HEK293T (cell line): ENCODE results near the gene L3MBTL1.

ENCODE experiments used
- BHLHE40 ChIP-seq: fragments of 450-650 bp; IDR thresholded peaks from 2 replicates; pipeline ENCODE4 v1.6.1; 2016; ENCODE audit warnings: mild to moderate bottlenecking, moderate library complexity, borderline replicate concordance
- CTBP1 ChIP-seq: fragments of 450-650 bp; IDR thresholded peaks from 2 replicates; pipeline ENCODE4 v1.6.1; 2016; ENCODE audit warnings: borderline replicate concordance
- FOXA1 ChIP-seq: fragments of 450-650 bp; IDR thresholded peaks from 2 replicates; pipeline ENCODE4 v1.6.1; 2016; ENCODE audit warnings: mild to moderate bottlenecking
- FOXM1 ChIP-seq: fragments of 450-650 bp; IDR thresholded peaks from 2 replicates; pipeline ENCODE4 v1.6.1; 2017; ENCODE audit warnings: mild to moderate bottlenecking, borderline replicate concordance
- LEF1 ChIP-seq: fragments of 450-650 bp; IDR thresholded peaks from 2 replicates; pipeline ENCODE4 v1.6.1; 2017; ENCODE audit warnings: mild to moderate bottlenecking, borderline replicate concordance
- SP1 ChIP-seq: fragments of 450-650 bp; IDR thresholded peaks from 2 replicates; pipeline ENCODE4 v1.6.1; 2017
- SUZ12 ChIP-seq: fragments of 450-650 bp; IDR thresholded peaks from 2 replicates; pipeline ENCODE4 v1.6.1; 2016; ENCODE audit warnings: mild to moderate bottlenecking
- TARDBP ChIP-seq: fragments of 450-650 bp; IDR thresholded peaks from 2 replicates; pipeline ENCODE4 v1.6.1; 2016
- TF ChIP-seq, protein P1 (sequence below): fragments of 450-650 bp; IDR thresholded peaks from 2 replicates; pipeline ENCODE4 v1.6.1; 2016

GRCh38 chr20:43530321-43531090, 23.0 kb downstream of the L3MBTL1 start:
- TF ChIP-seq SUZ12 (no peak), TARDBP (no peak), SP1 (no peak), FOXM1 (no peak), LEF1 (no peak), BHLHE40 (no peak), CTBP1 (no peak), FOXA1 (no peak)
- TF ChIP-seq, protein P1, sequence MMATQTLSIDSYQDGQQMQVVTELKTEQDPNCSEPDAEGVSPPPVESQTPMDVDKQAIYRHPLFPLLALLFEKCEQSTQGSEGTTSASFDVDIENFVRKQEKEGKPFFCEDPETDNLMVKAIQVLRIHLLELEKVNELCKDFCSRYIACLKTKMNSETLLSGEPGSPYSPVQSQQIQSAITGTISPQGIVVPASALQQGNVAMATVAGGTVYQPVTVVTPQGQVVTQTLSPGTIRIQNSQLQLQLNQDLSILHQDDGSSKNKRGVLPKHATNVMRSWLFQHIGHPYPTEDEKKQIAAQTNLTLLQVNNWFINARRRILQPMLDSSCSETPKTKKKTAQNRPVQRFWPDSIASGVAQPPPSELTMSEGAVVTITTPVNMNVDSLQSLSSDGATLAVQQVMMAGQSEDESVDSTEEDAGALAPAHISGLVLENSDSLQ, result no peak
